ENCODE data around the gene TSSC4.

GRCh38 chr11:2433106-2433925, 32.8 kb downstream of the TSSC4 start:
- TF ChIP-seq CTCF (IDR thresholded peaks at IDR 0.05): no peak
- TF ChIP-seq POLR2AphosphoS5 (IDR thresholded peaks at IDR 0.05): no peak
- TF ChIP-seq POLR2A (IDR thresholded peaks at IDR 0.05): no peak
